MG63 (cell line): ENCODE measurements around the gene OTX1. TPM values are rescaled to one million over a fixed set of nuclear protein-coding genes. Genes with fewer than 3 reads are reported as not detected.

Experiments used
- DNase-seq: peaks from one replicate; pipeline ENCODE4 v3.0.0-alpha.2; 2020
- H3K27me3 ChIP-seq: fragments of 250-450 bp; sonication (Bioruptor Pico); 2 replicates; pipeline ENCODE4 v1.5.1; 2020; ENCODE audit warnings: mild to moderate bottlenecking, moderate library complexity
- H3K36me3 ChIP-seq: fragments of 250-450 bp; sonication (Bioruptor Pico); 2 replicates; pipeline ENCODE4 v1.5.1; 2020; ENCODE audit warnings: mild to moderate bottlenecking, moderate library complexity
- H3K4me3 ChIP-seq: fragments of 250-450 bp; sonication (Bioruptor Pico); 2 replicates; pipeline ENCODE4 v1.5.1; 2020; ENCODE audit warnings: mild to moderate bottlenecking, moderate library complexity
- H3K9me3 ChIP-seq: fragments of 250-450 bp; sonication (Bioruptor Pico); 2 replicates; pipeline ENCODE4 v1.5.1; 2020; ENCODE audit warnings: mild to moderate bottlenecking, moderate library complexity
- total RNA-seq: library from RNA; depleted of rRNA; stranded (reverse); fragments of >200 nt; shearing (Covaris generic); gene quantifications from 2 replicates; pipeline ENCODE4 v1.2.3, GENCODE V29; 2014; ENCODE audit warnings: low replicate concordance

The OTX1 gene
- total RNA-seq, 1 experiment from 2014 or later, result not detected

DNA sequence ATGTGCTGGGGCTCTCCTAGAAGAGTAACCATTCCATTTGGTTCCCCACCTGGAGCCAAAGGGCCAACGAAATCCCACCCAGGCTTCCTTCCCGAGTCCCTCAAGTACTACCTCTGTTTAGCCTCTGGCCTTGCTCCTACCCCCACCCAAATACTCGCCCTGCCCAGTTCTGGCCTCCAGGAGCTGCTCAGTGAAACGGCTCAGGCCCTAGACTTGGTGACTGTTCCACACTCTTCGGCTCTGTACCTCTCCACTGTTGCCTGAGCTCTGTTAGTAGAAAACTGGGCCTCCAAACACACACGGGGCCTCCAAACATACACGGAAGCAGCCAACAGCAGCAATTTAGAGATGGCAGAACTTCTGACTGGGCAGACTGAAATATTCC, 4.2 kb downstream of the OTX1 start:
- Histone ChIP-seq H3K36me3 (no peaks in the 10 kb centered on the region), H3K9me3 (no peaks in the 10 kb centered on the region), H3K4me3 (no peak overlapping the region), H3K27me3 (no peaks in the 10 kb centered on the region)
- no peak for DNase-seq

GRCh38 chr2:63055226-63056106, 4.8 kb downstream of the OTX1 start:
- H3K36me3 ChIP-seq, result no peaks in the 10 kb centered on the region
- H3K4me3 ChIP-seq, result no peak overlapping the region
- no peaks in the 10 kb centered on the region for H3K9me3 ChIP-seq
- DNase-seq, result no peak
- no peaks in the 10 kb centered on the region for H3K27me3 ChIP-seq

- Histone ChIP-seq H3K36me3 (no peaks in the 10 kb centered on the region), H3K27me3 (peaks cover under 1% of the 10 kb centered on the region), H3K9me3 (no peaks in the 10 kb centered on the region), H3K4me3 (no peak overlapping the region)
- DNase-seq, result no peak
Measured at GRCh38 chr2:63056107-63057050, 5.7 kb downstream of the OTX1 start.

GRCh38 chr2:63057249-63058143, 6.9 kb downstream of the OTX1 start:
- DNase-seq, result no peak
- Histone ChIP-seq H3K4me3 (no peak overlapping the region), H3K27me3 (peaks cover 3% of the 10 kb centered on the region), H3K36me3 (no peaks in the 10 kb centered on the region), H3K9me3 (no peaks in the 10 kb centered on the region)

- no peaks in the 10 kb centered on the region for H3K36me3 ChIP-seq
- H3K9me3 ChIP-seq, result no peaks in the 10 kb centered on the region
- DNase-seq, result no peak
- H3K4me3 ChIP-seq, result no peak overlapping the region
- H3K27me3 ChIP-seq, result peaks cover 8% of the 10 kb centered on the region
Measured at GRCh38 chr2:63058144-63058920, 7.7 kb downstream of the OTX1 start.

- Histone ChIP-seq H3K36me3 (no peaks in the 10 kb centered on the region), H3K27me3 (peaks cover 12% of the 10 kb centered on the region), H3K4me3 (no peak overlapping the region), H3K9me3 (no peaks in the 10 kb centered on the region)
- DNase-seq, result no peak
Measured at GRCh38 chr2:63058921-63059792, 8.5 kb downstream of the OTX1 start.

DNA sequence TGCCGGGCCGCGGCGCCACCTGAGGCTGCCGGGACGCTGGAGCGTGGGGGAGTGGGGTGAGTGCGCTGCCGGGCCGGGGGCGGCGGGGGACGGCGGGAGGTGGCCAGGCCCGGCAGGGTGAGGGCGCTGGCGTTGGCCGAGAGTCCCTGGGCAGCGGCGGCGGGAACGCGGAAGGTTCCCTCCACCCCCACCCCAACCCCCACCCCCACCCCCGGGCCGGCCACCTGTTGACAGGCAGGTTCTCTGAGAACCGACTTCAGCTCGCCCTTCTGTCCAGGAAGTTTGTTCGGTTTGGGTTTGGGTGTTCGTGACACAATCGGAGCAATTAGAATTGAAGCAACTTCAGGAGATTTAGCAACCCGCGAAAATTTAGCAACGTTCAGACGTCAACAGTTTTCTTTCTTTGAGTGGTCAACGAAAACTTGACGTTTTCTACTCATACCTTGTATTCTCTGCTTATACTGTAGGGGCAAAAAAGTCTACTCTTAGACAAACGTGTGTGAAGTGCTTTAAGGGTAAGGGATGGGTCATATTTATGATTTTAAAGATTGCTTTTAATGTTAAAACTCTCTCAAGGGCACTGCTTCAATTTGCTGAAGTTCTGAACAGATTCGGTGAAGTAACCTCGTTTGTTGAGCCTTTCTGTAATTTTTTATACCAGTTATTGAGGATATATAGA, 9.3 kb downstream of the OTX1 start:
- no peak for DNase-seq
- Histone ChIP-seq H3K4me3 (peak overlapping the region; percentile 29), H3K9me3 (no peaks in the 10 kb centered on the region), H3K27me3 (peaks cover 13% of the 10 kb centered on the region), H3K36me3 (no peaks in the 10 kb centered on the region)

- no peak for DNase-seq
- no peaks in the 10 kb centered on the region for H3K36me3 ChIP-seq
Measured at GRCh38 chr2:63060472-63060991, 9.9 kb downstream of the OTX1 start.

DNA sequence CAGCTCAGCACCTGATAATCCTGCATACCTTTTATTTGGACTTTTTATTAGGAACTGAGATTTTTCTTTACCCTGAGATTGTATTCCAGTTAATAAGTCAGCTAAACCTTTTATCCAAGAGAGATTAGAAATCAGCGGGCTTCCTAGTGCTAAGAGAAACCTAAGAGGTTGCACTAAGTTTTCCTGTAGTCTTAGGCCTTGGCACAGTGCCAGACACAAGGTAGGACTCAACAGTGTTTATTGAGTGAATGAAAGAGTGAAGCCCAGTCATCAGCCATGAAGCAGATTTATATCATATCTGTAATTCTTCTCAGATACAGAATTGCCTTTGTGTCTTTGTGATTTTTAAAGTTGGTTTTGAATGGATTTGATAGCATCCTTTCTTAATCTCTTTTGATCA, 13.6 kb downstream of the OTX1 start:
- H3K27me3 ChIP-seq, result peaks cover 39% of the 10 kb centered on the region
- no peak for DNase-seq
- H3K4me3 ChIP-seq, result no peak overlapping the region
- no peaks in the 10 kb centered on the region for H3K9me3 ChIP-seq
- no peaks in the 10 kb centered on the region for H3K36me3 ChIP-seq

More at GRCh38 chr2:63060472-63060991, 9.9 kb downstream of the OTX1 start:
- no peaks in the 10 kb centered on the region for H3K9me3 ChIP-seq
- H3K4me3 ChIP-seq, result peak overlapping the region; percentile 29; the same call in 1 of the 2 replicates
- peaks cover 19% of the 10 kb centered on the region for H3K27me3 ChIP-seq

DNA sequence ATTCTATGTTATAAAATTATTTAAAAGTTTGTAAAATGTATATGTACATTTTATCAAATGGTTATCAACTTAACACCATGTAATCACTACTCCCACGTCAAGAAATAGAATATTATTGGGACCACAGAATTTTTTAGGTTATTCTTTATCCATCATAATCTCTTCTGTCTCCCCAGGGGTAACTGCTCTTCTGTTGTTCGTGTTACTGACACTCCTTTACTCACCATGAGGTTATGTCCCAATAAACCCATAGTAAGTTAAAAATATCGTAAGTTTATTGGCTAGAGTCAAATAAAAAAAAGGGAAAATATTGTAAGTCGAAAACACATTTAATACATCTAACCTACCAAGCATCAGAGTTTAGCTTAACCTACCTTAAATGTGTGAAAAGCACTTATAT, 14.0 kb downstream of the OTX1 start:
- no peaks in the 10 kb centered on the region for H3K9me3 ChIP-seq
- H3K27me3 ChIP-seq, result peaks cover 39% of the 10 kb centered on the region
- no peak for DNase-seq
- no peaks in the 10 kb centered on the region for H3K36me3 ChIP-seq
- H3K4me3 ChIP-seq, result no peak overlapping the region

DNA sequence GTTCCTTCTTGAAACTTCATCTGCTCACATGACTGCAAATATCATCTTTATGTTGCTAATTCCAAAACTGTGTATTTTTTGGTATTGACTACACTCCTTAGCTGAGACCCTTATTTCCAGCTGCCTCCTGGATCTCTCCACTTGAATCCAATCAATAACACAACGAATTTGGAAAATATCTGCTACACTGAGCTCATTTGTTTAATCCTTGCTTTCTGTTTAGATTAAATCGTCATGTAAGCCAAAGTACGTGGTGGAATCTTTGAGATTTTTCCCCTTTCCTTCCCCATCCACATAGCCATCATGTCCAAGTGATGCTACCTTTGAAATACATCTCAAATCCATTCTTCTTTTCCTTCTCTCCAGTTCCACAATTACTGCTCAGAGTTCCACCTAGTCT, 15.6 kb downstream of the OTX1 start:
- no peaks in the 10 kb centered on the region for H3K9me3 ChIP-seq
- DNase-seq, result no peak
- H3K36me3 ChIP-seq, result no peaks in the 10 kb centered on the region
- H3K4me3 ChIP-seq, result no peak overlapping the region
- H3K27me3 ChIP-seq, result peaks cover 39% of the 10 kb centered on the region

DNA sequence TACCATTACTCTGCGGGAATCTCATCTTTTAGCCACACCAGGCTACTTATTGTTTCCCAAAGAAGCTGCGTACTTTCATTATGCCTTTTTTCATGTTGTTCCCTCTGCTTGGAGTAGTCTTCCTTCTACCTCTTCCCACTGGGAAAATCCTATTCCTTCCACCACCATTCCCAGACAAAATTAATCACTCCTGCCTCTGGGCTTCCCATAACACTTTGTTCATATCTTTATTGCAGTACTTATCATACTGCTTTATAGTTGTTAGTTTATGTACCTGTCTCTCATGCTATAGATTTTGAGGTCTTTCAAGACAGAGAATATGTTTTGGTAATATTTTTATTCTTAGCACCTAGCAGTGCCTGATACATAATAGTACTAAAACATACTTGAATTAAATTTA, 16.2 kb downstream of the OTX1 start:
- H3K4me3 ChIP-seq, result no peak overlapping the region
- DNase-seq, result no peak
- H3K36me3 ChIP-seq, result no peaks in the 10 kb centered on the region
- H3K27me3 ChIP-seq, result peaks cover 36% of the 10 kb centered on the region
- H3K9me3 ChIP-seq, result no peaks in the 10 kb centered on the region

- no peaks in the 10 kb centered on the region for H3K36me3 ChIP-seq
- DNase-seq, result no peak
- H3K4me3 ChIP-seq, result no peak overlapping the region
- peaks cover 10% of the 10 kb centered on the region for H3K27me3 ChIP-seq
- no peaks in the 10 kb centered on the region for H3K9me3 ChIP-seq
Measured at GRCh38 chr2:63071664-63072063, 21.0 kb downstream of the OTX1 start.

- Histone ChIP-seq H3K36me3 (no peaks in the 10 kb centered on the region), H3K4me3 (no peak overlapping the region), H3K9me3 (no peaks in the 10 kb centered on the region), H3K27me3 (no peaks in the 10 kb centered on the region; the same call in 1 of the 2 replicates)
- DNase-seq, result no peak
Measured at GRCh38 chr2:63073994-63074393, 23.4 kb downstream of the OTX1 start.
